ENCODE measurements around the gene OR7C1. TPM values are rescaled to one million over a fixed set of nuclear protein-coding genes. Genes with fewer than 3 reads are reported as not detected.

OR7C1 gene
- total RNA-seq, 2 donors from 2014 or later, result not detected

DNA sequence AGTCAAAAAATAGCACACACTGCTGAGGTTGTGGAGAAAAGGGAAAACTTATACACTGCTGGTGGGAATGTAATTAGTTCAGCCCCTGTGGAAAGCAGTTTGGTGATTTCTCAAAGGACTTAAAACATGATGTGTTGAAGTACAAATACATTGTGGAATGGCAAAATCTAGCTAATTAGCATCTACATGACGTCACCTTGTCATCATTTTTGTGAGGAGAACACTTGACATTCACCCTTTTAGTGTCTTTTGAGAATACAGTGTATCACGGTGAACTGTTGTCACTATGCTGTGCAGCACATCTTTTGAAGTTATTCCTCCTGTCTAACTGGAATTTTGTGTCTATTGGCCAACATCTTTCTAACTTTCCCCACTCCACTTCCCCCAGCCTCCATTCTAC, 8.2 kb upstream of the OR7C1 start:
- Histone ChIP-seq H3K36me3 (no peaks in the 10 kb centered on the region), H3K4me1 (no peaks in the 10 kb centered on the region), H3K9me3 (no peaks in the 10 kb centered on the region), H3K9ac (ENCODE audit: low read depth in 2 of 2, low read length in 2 of 2) (no peak overlapping the region), H3K4me3 (no peak overlapping the region), H3K27ac (no peak overlapping the region), H3K27me3 (no peaks in the 10 kb centered on the region)
- TF ChIP-seq, protein P1, sequence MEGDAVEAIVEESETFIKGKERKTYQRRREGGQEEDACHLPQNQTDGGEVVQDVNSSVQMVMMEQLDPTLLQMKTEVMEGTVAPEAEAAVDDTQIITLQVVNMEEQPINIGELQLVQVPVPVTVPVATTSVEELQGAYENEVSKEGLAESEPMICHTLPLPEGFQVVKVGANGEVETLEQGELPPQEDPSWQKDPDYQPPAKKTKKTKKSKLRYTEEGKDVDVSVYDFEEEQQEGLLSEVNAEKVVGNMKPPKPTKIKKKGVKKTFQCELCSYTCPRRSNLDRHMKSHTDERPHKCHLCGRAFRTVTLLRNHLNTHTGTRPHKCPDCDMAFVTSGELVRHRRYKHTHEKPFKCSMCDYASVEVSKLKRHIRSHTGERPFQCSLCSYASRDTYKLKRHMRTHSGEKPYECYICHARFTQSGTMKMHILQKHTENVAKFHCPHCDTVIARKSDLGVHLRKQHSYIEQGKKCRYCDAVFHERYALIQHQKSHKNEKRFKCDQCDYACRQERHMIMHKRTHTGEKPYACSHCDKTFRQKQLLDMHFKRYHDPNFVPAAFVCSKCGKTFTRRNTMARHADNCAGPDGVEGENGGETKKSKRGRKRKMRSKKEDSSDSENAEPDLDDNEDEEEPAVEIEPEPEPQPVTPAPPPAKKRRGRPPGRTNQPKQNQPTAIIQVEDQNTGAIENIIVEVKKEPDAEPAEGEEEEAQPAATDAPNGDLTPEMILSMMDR (IDR thresholded peaks at IDR 0.05), result no peak
- DNase-seq, result no peak
- intact Hi-C loops (cut with DNase I), result no loop called here

DNA sequence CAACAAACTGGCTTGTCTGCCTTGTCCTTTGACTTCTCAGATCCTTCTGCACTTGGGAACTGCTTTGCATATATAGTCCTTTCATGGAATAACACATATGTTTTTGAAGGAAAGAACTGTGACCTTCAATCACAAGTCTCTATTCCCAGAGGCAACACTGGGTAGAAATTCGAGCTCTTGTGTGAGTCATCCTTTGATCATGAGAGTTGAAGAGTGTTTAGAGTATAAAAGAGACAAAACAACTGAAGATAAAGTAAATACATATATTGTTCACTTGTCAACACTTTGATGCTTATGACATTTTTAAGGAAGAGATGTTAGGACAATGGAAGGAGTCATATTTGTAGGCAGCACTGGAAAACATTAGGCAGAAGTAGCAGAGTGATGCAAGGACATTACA, 5.2 kb upstream of the OR7C1 start:
- intact Hi-C loops (cut with DNase I), result no loop called here

DNA sequence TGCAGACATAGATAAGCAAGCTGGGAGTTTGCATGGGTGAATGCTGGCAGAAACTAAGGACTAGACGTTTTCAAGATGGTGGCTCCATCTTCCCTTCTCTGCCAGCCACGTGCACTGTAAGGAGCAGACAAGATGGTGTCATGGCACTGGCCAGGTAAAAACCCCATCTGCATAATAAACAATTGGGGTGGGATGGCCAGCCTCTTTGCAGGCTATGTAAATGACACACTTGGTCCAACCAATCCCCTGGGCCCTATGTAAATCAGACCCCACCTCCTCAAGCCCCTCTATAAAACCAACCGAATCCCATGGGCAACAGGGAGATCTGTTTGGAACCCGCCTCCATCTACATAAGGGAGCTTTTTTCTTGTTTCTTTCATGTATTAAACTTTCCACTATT, 2.4 kb upstream of the OR7C1 start:
- TF ChIP-seq, protein P1 (IDR thresholded peaks at IDR 0.05), result no peak
- H3K27me3 ChIP-seq, result no peaks in the 10 kb centered on the region
- no peaks in the 10 kb centered on the region for H3K9me3 ChIP-seq
- H3K27ac ChIP-seq, result no peak overlapping the region
- H3K9ac ChIP-seq (ENCODE audit: low read depth in 2 of 2, low read length in 2 of 2), result no peak overlapping the region
- H3K4me3 ChIP-seq, result no peak overlapping the region
- no peaks in the 10 kb centered on the region for H3K36me3 ChIP-seq
- no peak for DNase-seq
- intact Hi-C loops (cut with DNase I), result no loop called here
- H3K4me1 ChIP-seq, result no peaks in the 10 kb centered on the region

More for the DNA sequence above, 5.2 kb upstream of the OR7C1 start:
- no peaks in the 10 kb centered on the region for H3K27me3 ChIP-seq
- TF ChIP-seq, protein P1 (IDR thresholded peaks at IDR 0.05), result no peak
- H3K9me3 ChIP-seq, result no peaks in the 10 kb centered on the region
- H3K4me1 ChIP-seq, result no peaks in the 10 kb centered on the region
- H3K4me3 ChIP-seq, result no peak overlapping the region
- no peaks in the 10 kb centered on the region for H3K36me3 ChIP-seq
- H3K27ac ChIP-seq, result no peak overlapping the region
- DNase-seq, result no peak
- H3K9ac ChIP-seq (ENCODE audit: low read depth in 2 of 2, low read length in 2 of 2), result no peak overlapping the region

DNA sequence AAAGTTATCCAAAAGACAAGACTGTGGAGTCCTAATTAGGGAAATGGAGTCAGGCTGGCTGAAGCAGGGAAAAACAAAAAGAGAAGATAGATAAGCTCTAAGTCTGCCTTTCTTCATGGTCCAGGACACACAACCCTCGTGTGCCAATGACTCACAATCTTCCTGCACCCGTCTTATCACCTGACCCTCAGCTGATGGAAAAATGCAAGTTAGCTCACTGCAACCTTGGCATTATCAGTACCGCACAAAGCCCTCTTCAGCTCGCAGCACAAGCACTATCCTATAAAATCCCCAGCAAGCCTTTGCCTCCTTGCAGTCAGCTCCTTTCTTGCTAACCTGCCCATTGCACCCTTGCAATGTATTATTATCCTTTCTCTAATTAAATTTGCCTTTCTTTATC, 4.3 kb downstream of the OR7C1 start:
- no peaks in the 10 kb centered on the region for H3K9me3 ChIP-seq

DNA sequence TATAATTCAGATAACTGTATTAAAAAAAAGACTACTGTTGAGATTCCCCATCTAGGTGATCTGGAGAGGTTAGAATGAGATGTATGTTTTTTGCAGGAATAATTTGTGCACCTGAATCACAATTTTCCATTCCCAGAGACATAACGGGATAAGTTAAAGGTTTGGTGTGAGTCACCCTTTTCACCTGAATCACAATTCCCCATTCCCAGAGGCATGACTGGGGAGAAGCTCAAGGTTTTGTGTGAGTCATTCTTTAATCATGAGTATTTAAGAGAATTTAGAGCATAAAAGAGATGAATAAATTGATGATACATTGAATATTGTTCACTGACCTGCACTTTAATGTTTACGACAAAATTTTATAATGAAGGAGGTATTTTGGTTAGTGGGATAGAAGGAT, 9.0 kb downstream of the OR7C1 start:
- Histone ChIP-seq H3K4me1 (no peaks in the 10 kb centered on the region), H3K9ac (ENCODE audit: low read depth in 2 of 2, low read length in 2 of 2) (no peak overlapping the region), H3K4me3 (no peak overlapping the region), H3K27ac (no peak overlapping the region), H3K9me3 (no peaks in the 10 kb centered on the region), H3K27me3 (no peaks in the 10 kb centered on the region), H3K36me3 (no peaks in the 10 kb centered on the region)
- TF ChIP-seq, protein P1 (IDR thresholded peaks at IDR 0.05), result no peak
- intact Hi-C loops (cut with DNase I), result no loop called here
- DNase-seq, result no peak

More for the DNA sequence above, 4.3 kb downstream of the OR7C1 start:
- Histone ChIP-seq H3K27ac (no peak overlapping the region), H3K4me3 (no peak overlapping the region), H3K4me1 (no peaks in the 10 kb centered on the region), H3K36me3 (no peaks in the 10 kb centered on the region), H3K9ac (ENCODE audit: low read depth in 2 of 2, low read length in 2 of 2) (no peak overlapping the region), H3K27me3 (no peaks in the 10 kb centered on the region)
- intact Hi-C loops (cut with DNase I), result no loop called here
- peak; percentile 17 for DNase-seq
- TF ChIP-seq, protein P1 (IDR thresholded peaks at IDR 0.05), result no peak

DNA sequence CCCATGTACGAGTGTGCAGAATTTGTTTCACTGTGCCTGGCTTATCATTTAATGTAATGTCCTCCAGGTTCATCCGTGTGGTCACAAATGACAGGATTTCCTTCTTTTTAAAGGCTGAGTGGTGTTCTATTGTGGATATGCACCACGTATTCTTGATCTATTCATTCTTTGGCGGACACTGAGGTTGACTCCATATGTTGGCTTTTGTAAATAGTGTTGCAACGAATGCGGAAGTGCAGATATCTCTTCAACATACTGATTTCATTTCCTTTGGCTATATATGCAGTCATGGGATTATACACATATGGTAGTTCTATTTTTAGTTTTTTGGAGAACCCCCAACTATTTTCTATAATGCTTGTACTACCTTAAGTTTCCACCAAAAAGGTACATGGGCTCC, 13.0 kb downstream of the OR7C1 start:
- no peaks in the 10 kb centered on the region for H3K9me3 ChIP-seq
- DNase-seq, result no peak
- H3K9ac ChIP-seq (ENCODE audit: low read depth in 2 of 2, low read length in 2 of 2), result no peak overlapping the region
- no peak overlapping the region for H3K27ac ChIP-seq
- TF ChIP-seq, protein P1 (IDR thresholded peaks at IDR 0.05), result no peak
- no peaks in the 10 kb centered on the region for H3K27me3 ChIP-seq
- no peaks in the 10 kb centered on the region for H3K4me1 ChIP-seq
- no peaks in the 10 kb centered on the region for H3K36me3 ChIP-seq
- H3K4me3 ChIP-seq, result no peak overlapping the region
- intact Hi-C loops (cut with DNase I), result no loop called here
